HUES64 (cell line): Measurements from ENCODE around the gene UBA3.

Experiments
- H3K27ac ChIP-seq: 2 replicates; pipeline ENCODE4 v1.7.0; 2013; ENCODE audit warnings: low read depth, low read length, inconsistent platforms
- H3K27me3 ChIP-seq: 2 replicates; pipeline ENCODE4 v1.6.1; 2013; ENCODE audit warnings: mild to moderate bottlenecking, low read length; ENCODE audit not compliant: insufficient read depth
- H3K36me3 ChIP-seq: 2 replicates; pipeline ENCODE4 v1.6.1; 2013; ENCODE audit warnings: mild to moderate bottlenecking, low read length; ENCODE audit not compliant: insufficient read depth
- H3K4me1 ChIP-seq: 2 replicates; pipeline ENCODE4 v1.6.1; 2013; ENCODE audit warnings: mild to moderate bottlenecking, low read length, moderate library complexity; ENCODE audit not compliant: insufficient read depth
- H3K4me3 ChIP-seq: 2 replicates; pipeline ENCODE4 v1.5.1; 2013; ENCODE audit warnings: mild to moderate bottlenecking, low read length, moderate library complexity
- H3K9ac ChIP-seq: 2 replicates; pipeline ENCODE4 v1.6.1; 2013; ENCODE audit warnings: mild to moderate bottlenecking, low read depth, low read length
- H3K9me3 ChIP-seq: 2 replicates; pipeline ENCODE4 v1.6.1; 2013; ENCODE audit warnings: low read depth, low read length; ENCODE audit not compliant: insufficient read depth
- WGBS: fragments of 150-250, 120-280 bp; methylation state at CpG from one replicate; pipeline ENCODE4 v1.1.7; 2013; ENCODE audit warnings: missing lambda C conversion rate; 5-methylcytosine and 5-hydroxymethylcytosine counted together

The UBA3 gene

DNA sequence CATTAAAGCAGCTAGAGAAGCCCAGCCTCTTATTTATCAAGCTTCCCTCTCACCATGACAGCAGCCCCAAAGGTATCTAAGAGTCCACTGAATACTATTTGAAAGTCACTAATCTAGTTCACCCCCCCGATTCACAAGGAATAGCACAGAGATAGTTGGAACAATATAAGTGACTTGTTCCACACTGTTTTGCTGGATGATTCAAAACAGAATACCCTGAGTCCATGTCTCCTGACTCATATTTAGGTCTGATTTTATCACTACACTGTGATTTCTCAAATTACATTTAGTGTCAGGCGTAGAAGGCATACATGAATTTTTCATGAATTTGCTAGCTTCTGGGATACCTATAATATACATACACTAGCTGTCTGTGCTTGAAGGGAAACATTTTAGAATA lies 48.0 kb downstream of the UBA3 start:
- Histone ChIP-seq H3K27ac (no peak overlapping the region), H3K4me3 (no peak overlapping the region), H3K36me3 (peaks cover 97% of the 10 kb centered on the region), H3K4me1 (no peaks in the 10 kb centered on the region), H3K9ac (no peak overlapping the region), H3K27me3 (no peaks in the 10 kb centered on the region), H3K9me3 (no peaks in the 10 kb centered on the region)
- WGBS: 100% methylated on average over 2 of the region's 2 CpGs

DNA sequence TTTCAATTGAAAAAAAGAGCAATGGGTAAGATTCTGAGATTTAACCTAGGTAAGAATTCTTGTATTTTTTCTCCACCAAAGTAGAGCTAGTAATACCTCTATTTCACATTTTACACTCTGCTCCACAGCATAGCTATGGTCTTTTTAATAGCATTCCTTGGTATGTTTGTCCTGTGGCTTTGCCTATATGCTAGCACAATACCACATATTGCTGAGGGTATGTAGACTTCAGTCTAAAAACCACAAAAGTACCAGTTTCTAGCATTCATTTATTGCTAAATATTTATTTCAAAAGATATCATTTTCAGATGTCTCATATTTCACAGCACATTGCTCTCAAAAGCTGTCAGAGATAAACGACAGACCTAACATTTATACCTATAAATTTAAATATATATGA lies 48.5 kb downstream of the UBA3 start:
- Histone ChIP-seq H3K4me1 (no peaks in the 10 kb centered on the region), H3K9me3 (no peaks in the 10 kb centered on the region), H3K4me3 (no peak overlapping the region), H3K27ac (no peak overlapping the region), H3K36me3 (peaks cover 96% of the 10 kb centered on the region), H3K9ac (no peak overlapping the region), H3K27me3 (no peaks in the 10 kb centered on the region)
- no CpG with 5 or more reads among the region's 1 CpG for WGBS

DNA sequence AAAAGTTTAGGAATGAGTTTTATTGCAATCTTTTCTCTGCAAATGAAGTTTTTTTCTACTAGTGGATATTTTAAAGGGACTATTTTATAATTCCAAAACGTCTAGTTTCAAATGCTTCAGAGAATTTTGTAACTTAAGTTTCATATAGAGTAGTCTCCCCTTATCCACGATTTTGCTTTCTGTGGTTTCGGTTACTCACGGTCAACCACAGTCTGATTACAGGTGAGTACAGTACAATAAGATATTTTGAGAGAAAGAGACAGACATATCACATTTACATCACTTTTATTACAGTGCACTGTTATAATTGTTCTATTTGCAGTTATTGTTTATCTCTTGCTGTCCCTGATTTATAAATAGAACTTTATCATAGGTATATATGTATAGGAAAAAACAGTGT lies 59.3 kb downstream of the UBA3 start:
- Histone ChIP-seq H3K9me3 (no peaks in the 10 kb centered on the region), H3K27ac (no peak overlapping the region), H3K36me3 (peaks cover 55% of the 10 kb centered on the region), H3K9ac (no peak overlapping the region), H3K4me3 (no peak overlapping the region), H3K4me1 (no peaks in the 10 kb centered on the region), H3K27me3 (no peaks in the 10 kb centered on the region)
- WGBS: no CpG with 5 or more reads among the region's 4 CpGs

DNA sequence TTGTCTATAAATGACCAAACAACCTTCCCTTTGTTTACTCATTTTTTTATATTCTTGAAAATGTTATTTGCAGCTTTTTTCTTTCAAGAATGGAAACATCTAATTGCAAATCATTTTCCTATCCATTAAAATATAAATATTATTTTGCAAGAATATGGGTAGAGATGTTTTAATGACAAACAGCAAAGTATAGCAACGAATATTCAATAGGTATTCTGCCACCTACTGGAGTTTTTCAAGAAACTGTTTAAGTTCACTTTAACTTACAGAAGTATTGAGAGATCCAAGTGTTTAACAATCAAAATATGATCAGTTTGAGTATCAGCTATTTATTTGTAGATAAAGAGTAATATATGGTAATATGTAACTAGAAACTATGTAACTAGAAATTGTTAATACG lies 59.7 kb downstream of the UBA3 start:
- 81% methylated on average over 2 of the region's 2 CpGs for WGBS

DNA sequence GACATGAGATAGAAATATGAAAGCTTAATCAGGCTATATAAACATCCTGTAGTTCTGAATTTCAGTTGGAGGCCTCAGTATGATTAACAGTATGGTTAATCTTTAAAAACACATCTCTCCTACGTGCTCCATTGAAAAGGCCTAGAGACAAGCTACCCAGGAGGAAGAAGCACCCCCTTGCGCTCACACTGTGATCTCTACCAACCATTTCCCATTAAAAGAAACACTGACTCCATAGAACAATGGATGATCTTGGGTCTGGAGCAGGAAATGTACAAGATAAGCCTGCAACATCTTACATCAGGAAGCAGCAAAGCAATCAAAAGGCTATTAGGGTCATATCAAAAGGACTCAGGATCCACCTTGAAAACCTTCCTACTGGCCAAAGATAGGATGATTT lies 63.3 kb downstream of the UBA3 start:
- 88% methylated on average over 2 of the region's 2 CpGs for WGBS
- Histone ChIP-seq H3K27me3 (peaks cover 19% of the 10 kb centered on the region), H3K27ac (no peak overlapping the region), H3K9ac (no peak overlapping the region), H3K4me3 (no peak overlapping the region), H3K36me3 (peaks cover 15% of the 10 kb centered on the region; the same call in 1 of the 2 replicates), H3K9me3 (no peaks in the 10 kb centered on the region), H3K4me1 (peaks cover 27% of the 10 kb centered on the region)

More for the DNA sequence above, 59.7 kb downstream of the UBA3 start:
- H3K9ac ChIP-seq: no peak overlapping the region
- H3K4me1 ChIP-seq: peaks cover 4% of the 10 kb centered on the region; the same call in 1 of the 2 replicates
- H3K27me3 ChIP-seq: no peaks in the 10 kb centered on the region
- peaks cover 50% of the 10 kb centered on the region for H3K36me3 ChIP-seq
- H3K9me3 ChIP-seq: no peaks in the 10 kb centered on the region
- no peak overlapping the region for H3K27ac ChIP-seq
- H3K4me3 ChIP-seq: no peak overlapping the region

DNA sequence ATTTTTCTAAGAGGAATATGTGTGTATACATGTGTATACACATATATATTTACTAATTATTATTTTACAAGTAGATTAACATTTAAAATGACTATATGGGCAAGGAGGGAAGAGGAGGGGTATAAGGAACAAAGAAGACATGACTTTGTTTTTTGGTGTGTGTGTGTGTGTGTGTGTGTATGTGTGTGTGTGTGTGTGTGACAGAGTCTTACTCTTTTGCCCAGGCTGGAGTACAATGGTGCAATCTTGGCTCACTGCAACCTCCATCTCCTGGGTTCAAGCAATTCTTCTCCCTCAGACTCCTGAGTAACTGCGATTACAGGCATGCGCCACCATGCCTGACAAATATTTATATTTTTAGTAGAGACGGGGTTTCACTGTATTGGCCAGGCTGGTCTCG lies 64.1 kb downstream of the UBA3 start:
- H3K4me3 ChIP-seq: no peak overlapping the region
- peaks cover 35% of the 10 kb centered on the region for H3K4me1 ChIP-seq
- no peaks in the 10 kb centered on the region for H3K9me3 ChIP-seq
- no peak overlapping the region for H3K27ac ChIP-seq
- H3K27me3 ChIP-seq: peaks cover 19% of the 10 kb centered on the region
- WGBS: 94% methylated on average over 4 of the region's 4 CpGs
- peaks cover 17% of the 10 kb centered on the region; the same call in 1 of the 2 replicates for H3K36me3 ChIP-seq
- H3K9ac ChIP-seq: no peak overlapping the region

DNA sequence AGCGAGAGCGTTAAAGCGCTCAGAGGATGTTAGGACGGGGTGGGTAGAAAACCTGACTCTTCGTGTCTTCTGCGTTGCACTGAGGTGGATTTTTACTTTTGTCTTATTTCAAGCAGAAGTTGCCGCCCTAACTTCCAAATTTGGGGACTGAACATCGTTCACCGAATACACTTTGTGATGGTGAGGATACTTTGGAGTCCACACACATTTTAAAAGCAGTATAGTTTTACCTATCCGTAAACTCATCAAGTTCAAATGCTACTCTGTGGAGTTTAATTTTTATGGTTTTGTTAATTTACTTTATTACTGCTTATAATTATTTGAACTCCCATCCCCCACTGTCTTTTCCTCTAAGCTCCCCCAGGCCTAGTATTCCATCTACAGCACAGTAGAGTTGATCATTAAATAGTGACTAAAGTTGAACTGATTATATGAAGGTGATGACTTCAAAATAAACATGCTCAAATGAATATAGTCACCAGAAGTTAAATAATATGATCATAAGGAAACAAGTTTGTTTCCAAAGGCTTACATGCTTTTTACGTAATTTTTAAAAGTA lies 66.1 kb downstream of the UBA3 start:
- Histone ChIP-seq H3K9me3 (no peaks in the 10 kb centered on the region), H3K36me3 (peaks cover 10% of the 10 kb centered on the region; the same call in 1 of the 2 replicates), H3K27me3 (peaks cover 19% of the 10 kb centered on the region), H3K9ac (peak overlapping the region; percentile 89), H3K4me3 (peak overlapping the region; percentile 81), H3K27ac (peak overlapping the region; percentile 82; the same call in 1 of the 2 replicates), H3K4me1 (peaks cover 54% of the 10 kb centered on the region)
- 14% methylated on average over 8 of the region's 11 CpGs for WGBS

DNA sequence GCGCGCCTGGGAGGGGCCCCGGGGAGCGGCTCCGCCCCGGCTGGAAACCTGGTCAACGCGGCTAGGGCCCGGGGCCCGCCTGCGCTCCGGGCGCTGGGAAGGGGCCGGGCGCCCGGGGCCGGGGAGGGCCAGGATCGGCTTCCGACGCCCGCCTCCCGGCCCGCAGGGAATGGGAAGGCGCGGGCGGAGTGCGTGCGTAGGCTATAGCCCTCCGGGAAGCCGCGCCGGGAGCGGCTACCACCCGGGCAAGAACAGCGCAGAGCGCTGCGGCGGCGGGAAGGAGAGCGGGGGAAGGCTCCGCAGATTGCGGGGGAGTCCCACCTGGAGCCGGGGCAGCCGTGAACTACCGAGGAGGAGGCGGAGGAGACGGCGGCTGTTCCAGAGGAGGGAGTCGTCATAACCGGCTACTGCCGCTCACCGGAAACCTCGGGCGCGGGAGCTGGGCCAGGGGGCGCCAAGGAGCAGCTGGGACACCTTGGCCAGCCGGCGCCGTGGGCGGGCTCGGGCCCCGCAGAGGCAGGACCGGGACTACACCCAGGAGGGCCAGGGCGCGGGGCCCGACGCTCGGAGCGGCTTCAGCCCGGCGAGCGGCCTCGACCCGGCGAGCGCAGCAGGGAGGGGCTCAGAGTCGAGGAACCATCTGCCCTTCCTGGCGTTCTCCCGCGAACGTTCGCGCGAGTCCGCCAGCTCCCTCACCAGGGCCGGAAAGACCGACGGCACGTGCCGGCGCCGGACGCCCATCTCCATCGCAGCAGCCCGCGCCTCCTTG lies 66.7 kb downstream of the UBA3 start, which contains the start of gene EOGT:
Gene EOGT (minus strand): TSS at position 432 of the 769 bp plus-strand sequence. CDS start 3,838 bp downstream, outside the sequence.
- H3K4me1 ChIP-seq: peaks cover 60% of the 10 kb centered on the region
- H3K36me3 ChIP-seq: peaks cover 12% of the 10 kb centered on the region; the same call in 1 of the 2 replicates
- peak within 1 kb of the TSS; percentile 89 for H3K9ac ChIP-seq
- peak within 1 kb of the TSS; percentile 81 for H3K4me3 ChIP-seq
- under 1% methylated on average over 96 of the region's 96 CpGs for WGBS
- no peaks in the 10 kb centered on the region for H3K9me3 ChIP-seq
- peak within 1 kb of the TSS; percentile 82; the same call in 1 of the 2 replicates for H3K27ac ChIP-seq
- H3K27me3 ChIP-seq: peaks cover 19% of the 10 kb centered on the region

DNA sequence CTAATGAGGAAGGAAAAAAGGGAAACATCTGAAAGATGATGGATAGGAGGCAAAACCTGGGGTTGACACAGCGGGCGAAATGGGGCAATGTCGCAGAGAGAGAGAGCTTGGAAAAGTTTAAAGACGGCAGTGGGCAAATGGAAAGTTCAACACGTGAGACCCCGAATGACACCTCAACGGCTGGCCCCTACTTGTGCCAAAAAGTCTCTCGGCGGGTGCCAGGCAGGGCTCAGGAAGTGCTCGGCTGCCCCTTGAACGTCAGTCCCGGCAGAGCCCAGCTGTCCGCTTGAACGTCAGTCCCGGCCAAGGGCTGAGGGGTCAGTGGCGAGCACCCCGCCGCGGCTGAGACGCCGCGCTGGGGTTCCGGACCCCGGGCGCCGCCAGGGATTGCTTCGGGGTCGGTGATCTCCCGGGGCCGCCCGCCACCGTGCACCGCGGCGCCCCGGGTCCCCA lies 67.3 kb downstream of the UBA3 start:
- Histone ChIP-seq H3K9ac (peak overlapping the region; percentile 89), H3K4me3 (peak overlapping the region; percentile 81), H3K36me3 (peaks cover 18% of the 10 kb centered on the region), H3K27ac (peak overlapping the region; percentile 82; the same call in 1 of the 2 replicates), H3K9me3 (no peaks in the 10 kb centered on the region), H3K4me1 (peaks cover 66% of the 10 kb centered on the region), H3K27me3 (peaks cover 19% of the 10 kb centered on the region)
- 4% methylated on average over 36 of the region's 36 CpGs for WGBS

DNA sequence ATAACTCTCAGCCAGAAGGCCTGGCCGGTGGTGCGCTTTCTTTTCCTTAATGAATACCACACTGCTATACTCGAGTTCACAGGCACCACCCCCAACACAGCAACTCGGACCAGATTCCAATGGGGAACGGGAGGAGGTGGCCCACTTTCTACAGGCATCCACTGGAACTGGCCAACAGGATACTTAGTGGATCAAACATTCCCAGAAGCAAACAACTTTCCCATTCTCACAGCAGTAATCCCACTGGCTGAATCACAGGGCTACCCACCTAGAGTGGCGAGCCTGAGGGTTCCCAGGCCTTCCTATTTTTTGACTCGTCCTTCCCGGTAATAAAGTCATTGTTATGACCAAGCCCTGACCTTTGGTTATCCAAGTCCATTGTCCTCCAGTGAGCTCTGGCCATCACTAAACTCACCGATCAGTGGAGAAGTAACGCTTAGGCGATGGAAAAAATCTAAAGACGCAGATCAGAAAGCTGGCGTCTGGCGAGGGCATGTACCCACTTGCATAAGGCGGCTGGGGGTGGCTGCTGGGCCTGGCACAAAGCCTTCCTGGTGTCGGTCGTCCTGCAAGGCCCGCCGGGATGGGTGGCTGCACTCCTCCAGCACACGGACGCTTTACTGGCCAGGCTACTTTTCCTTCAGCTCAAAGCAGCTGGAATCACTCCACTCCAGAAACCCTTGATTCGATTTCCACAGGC lies 67.9 kb downstream of the UBA3 start:
- Histone ChIP-seq H3K4me3 (peak overlapping the region; percentile 81), H3K9me3 (no peaks in the 10 kb centered on the region), H3K4me1 (peaks cover 67% of the 10 kb centered on the region), H3K27ac (peak overlapping the region; percentile 63; the same call in 1 of the 2 replicates), H3K9ac (peak overlapping the region; percentile 89), H3K36me3 (peaks cover 22% of the 10 kb centered on the region), H3K27me3 (peaks cover 19% of the 10 kb centered on the region)
- 37% methylated on average over 22 of the region's 22 CpGs for WGBS
